Upper lobe of left lung (tissue), 6 donors: ENCODE results near the gene AMOTL1. TPM values are rescaled to one million over a fixed set of nuclear protein-coding genes. Genes with fewer than 3 reads are reported as not detected.

Experiments used
- ATAC-seq, 2 donors: fragments of 200-7000 bp; cut with Tn5 transposase; one replicate each; pipeline ENCODE4 v1.9.1; 2022; ENCODE audit warnings: mild to moderate bottlenecking in 2 of 2, moderate library complexity in 2 of 2; ENCODE audit not compliant: low FRiP score in 2 of 2
- DNase-seq, 2 donors: peaks; one replicate each; pipeline ENCODE4 v3.0.0-alpha.2; 2019 to 2020
- H3K27ac ChIP-seq, 4 donors: fragments of 200-600 bp; sonication (generic); one replicate each; pipeline ENCODE4 v1.5.1; 2016 to 2019
- H3K27me3 ChIP-seq, 4 donors: fragments of 200-600 bp; sonication (generic); one replicate each; pipeline ENCODE4 v1.5.1; 2017 to 2019
- H3K36me3 ChIP-seq, 4 donors: fragments of 200-600 bp; sonication (generic); one replicate each; pipeline ENCODE4 v1.5.1; 2016 to 2019
- H3K4me1 ChIP-seq, 4 donors: fragments of 200-600 bp; sonication (generic); one replicate each; pipeline ENCODE4 v1.5.1; 2018 to 2019
- H3K4me3 ChIP-seq, 4 donors: fragments of 200-600 bp; sonication (generic); one replicate each; pipeline ENCODE4 v1.5.1; 2017 to 2019; ENCODE audit warnings: mild to moderate bottlenecking in 2 of 4, moderate library complexity in 1 of 4
- H3K9me3 ChIP-seq, 4 donors: fragments of 200-600 bp; sonication (generic); one replicate each; pipeline ENCODE4 v1.5.1; 2018 to 2019
- CTCF ChIP-seq, 6 experiments: fragments of 450-650 bp in 4 of 6; fragments of 200-600 bp in 2 of 6; sonication (generic) in 2 of 6; IDR thresholded peaks; one replicate each; pipeline ENCODE4 v1.5.1; 2016 to 2019; ENCODE audit warnings: antibody characterized with exemption in 6 of 6
- EP300 ChIP-seq, 4 donors: sonication (generic); formaldehyde crosslinking; IDR thresholded peaks; one replicate each; pipeline ENCODE4 v1.5.1; 2017; ENCODE audit warnings: antibody characterized with exemption in 4 of 4, control low read depth in 2 of 4
- POLR2A ChIP-seq, 4 donors: fragments of 450-650 bp; IDR thresholded peaks; one replicate each; pipeline ENCODE4 v1.5.1; 2016 to 2017; ENCODE audit warnings: antibody characterized with exemption in 4 of 4, mild to moderate bottlenecking in 2 of 4
- POLR2AphosphoS5 ChIP-seq, 2 donors: sonication (generic); formaldehyde crosslinking; IDR thresholded peaks; one replicate each; pipeline ENCODE4 v1.5.1; 2017; ENCODE audit warnings: antibody characterized with exemption in 2 of 2
- WGBS, 2 donors: methylation state at CpG; one replicate each; pipeline ENCODE4 v1.1.5; 2017 to 2018; 5-methylcytosine and 5-hydroxymethylcytosine counted together
- total RNA-seq, 6 donors: library from RNA; depleted of rRNA in 4 of 6; stranded (reverse); fragments of >200 nt in 4 of 6; gene quantifications; one replicate each; pipeline versions ENCODE4 v1.1.0 to v1.2.1, GENCODE V29; 2016 to 2021
- donor health status: DM: no; HTN: no; CAD: no; lungs with moderate emphysema.
- donor health status: DM: no; HTN: yes; CAD: no; lungs with severe emphysema.

Gene AMOTL1
- total RNA-seq, 6 donors from 2014 or later: 30.4 to 54.7 (median 46.1) TPM

GRCh38 chr11:94856443-94856842, 88.3 kb downstream of the AMOTL1 start:
- no peaks in the 10 kb centered on the region for H3K27me3 ChIP-seq
- DNase-seq (no peak), ATAC-seq (no peak)
- 87 to 92% methylated on average over 6 of the region's 6 CpGs for WGBS, 2 donors
- no peak overlapping the region for H3K4me3 ChIP-seq
- peaks cover 17 to 90% (median 45%) of the 10 kb centered on the region in 4 donors for H3K36me3 ChIP-seq
- no peaks in the 10 kb centered on the region for H3K9me3 ChIP-seq
- H3K27ac ChIP-seq: no peak overlapping the region
- TF ChIP-seq EP300 (IDR thresholded peaks at IDR 0.05) (no peak), CTCF (IDR thresholded peaks at IDR 0.05) (no peak), POLR2A (IDR thresholded peaks at IDR 0.05) (no peak)
- H3K4me1 ChIP-seq: peaks cover 0 to 13% (median 3%) of the 10 kb centered on the region in 4 donors

GRCh38 chr11:94857337-94857736, 89.2 kb downstream of the AMOTL1 start:
- H3K9me3 ChIP-seq: no peaks in the 10 kb centered on the region
- H3K36me3 ChIP-seq: peaks cover 17 to 88% (median 46%) of the 10 kb centered on the region in 4 donors
- no peak overlapping the region for H3K4me3 ChIP-seq
- ATAC-seq: no peak
- no peak overlapping the region for H3K27ac ChIP-seq
- TF ChIP-seq CTCF (IDR thresholded peaks at IDR 0.05) (no peak), POLR2AphosphoS5 (IDR thresholded peaks at IDR 0.05) (no peak)
- no peaks in the 10 kb centered on the region for H3K27me3 ChIP-seq
- 94 to 95% methylated on average over 2 of the region's 2 CpGs for WGBS, 2 donors
- peaks cover 0 to 13% (median 3%) of the 10 kb centered on the region in 4 donors for H3K4me1 ChIP-seq
- no peak for DNase-seq

GRCh38 chr11:94858012-94858705, 90.0 kb downstream of the AMOTL1 start:
- DNase-seq: no peak
- no peaks in the 10 kb centered on the region for H3K9me3 ChIP-seq
- peaks cover 0 to 13% (median 3%) of the 10 kb centered on the region in 4 donors for H3K4me1 ChIP-seq
- no peak overlapping the region for H3K4me3 ChIP-seq
- peaks cover 17 to 87% (median 46%) of the 10 kb centered on the region in 4 donors for H3K36me3 ChIP-seq
- no peaks in the 10 kb centered on the region for H3K27me3 ChIP-seq
- H3K27ac ChIP-seq: no peak overlapping the region
- WGBS, 2 donors: 83 to 94% methylated on average over 4 of the region's 4 CpGs
- TF ChIP-seq POLR2AphosphoS5 (IDR thresholded peaks at IDR 0.05): no peak
- TF ChIP-seq CTCF (IDR thresholded peaks at IDR 0.05): no peak
- TF ChIP-seq EP300 (IDR thresholded peaks at IDR 0.05): no peak
- TF ChIP-seq POLR2A (IDR thresholded peaks at IDR 0.05): no peak
- no peak for ATAC-seq

GRCh38 chr11:94860333-94860732, 92.2 kb downstream of the AMOTL1 start:
- DNase-seq: no peak
- Histone ChIP-seq H3K9me3 (no peaks in the 10 kb centered on the region), H3K36me3 (peaks cover 16 to 83% (median 40%) of the 10 kb centered on the region in 4 donors), H3K27me3 (no peaks in the 10 kb centered on the region), H3K4me3 (no peak overlapping the region), H3K4me1 (peaks cover 0 to 4% (median under 1%) of the 10 kb centered on the region in 4 donors), H3K27ac (no peak overlapping the region)
- no peak for TF ChIP-seq POLR2A (IDR thresholded peaks at IDR 0.05)
- TF ChIP-seq EP300 (IDR thresholded peaks at IDR 0.05): no peak
- no peak for TF ChIP-seq POLR2AphosphoS5 (IDR thresholded peaks at IDR 0.05)
- no peak for TF ChIP-seq CTCF (IDR thresholded peaks at IDR 0.05)
- 79 to 98% methylated on average over 2 of the region's 2 CpGs for WGBS, 2 donors
- ATAC-seq: no peak

GRCh38 chr11:94861306-94861845, 93.2 kb downstream of the AMOTL1 start:
- 89% methylated on average over 9 of the region's 9 CpGs for WGBS, 2 donors
- Histone ChIP-seq H3K27me3 (no peaks in the 10 kb centered on the region), H3K27ac (no peak overlapping the region), H3K36me3 (peaks cover 26 to 85% (median 45%) of the 10 kb centered on the region in 4 donors), H3K9me3 (no peaks in the 10 kb centered on the region), H3K4me1 (no peaks in the 10 kb centered on the region), H3K4me3 (no peak overlapping the region)
- TF ChIP-seq POLR2A (IDR thresholded peaks at IDR 0.05) (no peak), EP300 (IDR thresholded peaks at IDR 0.05) (no peak), POLR2AphosphoS5 (IDR thresholded peaks at IDR 0.05) (no peak), CTCF (IDR thresholded peaks at IDR 0.05) (no peak)
- ATAC-seq (no peak), DNase-seq (no peak)
